HuH-7 (cell line): ENCODE measurements around the gene IGLL1.
A peak's percentile ranks its signal among the peaks of the same experiment; 100 is the strongest.
"Not testable (repeated sequence)": the region's sequence is repeated elsewhere in the genome, so short reads cannot be mapped to it uniquely, and the experiment has no call there.

Experiments
- DNase-seq: peaks from one replicate; pipeline ENCODE4 v3.0.0; 2011; ENCODE audit warnings: low spot score

The IGLL1 gene

DNA sequence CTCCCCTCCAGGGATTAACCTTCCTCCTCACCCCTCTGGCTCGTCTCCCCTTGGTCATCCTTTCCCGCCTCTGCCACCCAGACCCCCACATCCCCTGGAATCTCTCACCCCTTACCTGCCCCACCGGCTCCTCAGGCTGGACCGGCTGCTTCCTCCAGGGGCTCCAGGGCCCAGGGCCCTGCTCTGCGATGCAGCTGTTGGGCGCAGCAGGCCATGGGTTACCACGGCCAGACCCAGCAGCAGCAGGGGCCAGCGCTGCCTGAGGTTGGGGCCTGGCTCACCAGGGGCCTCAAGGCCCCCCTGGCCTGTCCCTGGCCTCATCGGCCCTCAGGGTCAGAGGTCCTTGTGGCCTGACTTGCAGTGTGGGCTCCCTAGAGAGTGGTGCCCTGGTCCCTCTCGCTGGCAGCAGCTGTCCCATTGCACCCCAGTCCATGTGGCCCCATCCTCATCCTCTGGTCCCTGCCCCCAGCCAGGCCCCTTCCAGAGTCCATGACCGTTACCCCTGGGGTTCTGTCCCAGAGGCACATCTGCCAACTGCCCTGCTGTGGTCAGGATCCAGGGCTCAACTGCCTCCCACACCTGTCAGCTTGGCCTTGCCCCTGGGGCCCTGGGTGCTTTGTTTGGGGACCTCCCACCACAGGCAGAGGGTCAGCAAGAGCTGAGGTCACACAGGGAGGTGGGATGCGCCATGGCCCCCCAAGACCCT lies at the start of gene IGLL1:
IGLL1 (minus strand) TSS at position 421 of the 706 bp plus-strand sequence; CDS start at position 321, 100 bp downstream.
- no peak for DNase-seq

GRCh38 chr22:23628056-23628743 lies 48.1 kb upstream of the IGLL1 start:
- not testable (repeated sequence) for DNase-seq

DNA sequence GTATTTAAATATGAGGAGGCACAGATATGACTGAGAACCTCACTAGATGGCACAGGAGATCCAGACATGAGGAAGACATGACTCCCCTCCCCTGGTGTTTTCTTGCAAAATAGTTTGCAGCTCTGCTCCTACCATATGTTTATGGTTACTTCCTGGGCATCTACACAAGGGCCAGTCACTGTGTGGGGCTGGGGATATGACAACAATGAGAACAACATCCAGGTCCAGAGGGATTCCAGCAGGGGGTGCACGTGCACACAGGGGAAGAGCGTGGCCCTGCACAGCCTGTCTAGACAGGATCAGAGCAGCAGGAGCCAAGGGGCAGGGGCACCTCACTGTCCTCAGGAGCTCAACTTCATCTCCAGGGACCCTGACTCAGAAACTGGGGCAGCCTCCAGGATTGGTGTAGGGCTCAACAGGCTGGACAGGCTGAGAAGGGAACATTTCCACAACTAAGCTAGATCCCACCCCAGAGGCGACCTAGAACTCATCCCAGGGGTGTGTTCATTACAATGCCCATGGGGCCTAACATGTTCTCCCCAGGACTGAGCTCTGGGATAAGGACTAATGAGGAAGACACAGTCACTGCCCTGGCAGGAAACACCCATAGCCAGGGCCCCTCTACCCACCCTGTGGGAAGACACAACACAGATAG lies 47.4 kb upstream of the IGLL1 start:
- peak; percentile 31 for DNase-seq

DNA sequence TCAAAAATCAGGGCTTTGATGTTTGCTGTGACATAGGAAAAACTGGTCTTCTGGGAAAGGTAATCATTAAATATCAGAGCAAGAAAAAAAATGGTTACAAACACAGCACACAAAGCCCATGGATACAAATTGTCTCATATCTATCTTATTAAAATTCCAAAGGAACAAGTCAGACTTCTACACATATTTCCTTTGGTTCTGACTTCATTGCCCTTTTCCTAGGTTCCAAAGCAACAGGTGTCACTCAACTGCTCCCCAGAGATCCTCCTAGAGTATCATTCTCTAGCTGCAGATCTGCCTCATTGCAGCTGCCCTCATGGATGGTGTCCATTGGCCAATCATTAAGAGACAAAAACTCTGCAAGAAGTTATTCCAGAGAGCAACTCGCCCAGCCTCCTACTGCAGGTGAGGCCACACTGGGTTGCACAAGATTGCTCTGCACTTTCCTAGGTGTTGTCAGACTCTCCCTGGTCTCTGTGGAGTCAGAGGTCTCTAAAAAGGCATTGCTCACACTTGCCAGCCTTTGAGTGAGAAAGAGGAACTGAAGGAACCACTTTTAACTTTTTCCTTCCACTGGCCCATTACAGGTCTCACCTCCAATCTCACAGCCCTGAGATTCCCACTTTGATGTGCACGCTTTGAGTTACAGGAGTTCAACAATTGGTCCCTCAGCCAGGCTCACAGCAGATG lies 46.3 kb upstream of the IGLL1 start:
- DNase-seq, result no peak

GRCh38 chr22:23622634-23623033 lies 42.5 kb upstream of the IGLL1 start:
- DNase-seq, result no peak

DNA sequence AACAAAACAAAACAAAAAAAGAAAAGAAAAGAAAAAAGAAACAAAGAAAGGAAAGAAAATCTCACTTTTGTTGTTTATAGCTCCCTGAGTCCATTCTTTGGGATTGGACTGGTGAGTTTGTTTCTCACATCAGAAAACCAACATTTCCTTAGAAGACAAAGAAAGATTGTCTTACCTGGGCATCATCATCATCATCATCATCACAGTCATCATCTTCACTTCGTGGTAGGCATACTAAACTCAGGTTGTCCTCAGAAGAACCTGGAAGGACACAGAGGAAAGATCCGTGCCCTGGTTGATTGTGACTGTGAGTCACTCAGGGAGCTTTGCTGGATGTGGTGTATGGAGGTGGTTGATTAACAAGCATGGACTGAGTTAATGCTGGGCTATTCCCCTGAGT lies 41.8 kb upstream of the IGLL1 start:
- not testable (repeated sequence) for DNase-seq

DNA sequence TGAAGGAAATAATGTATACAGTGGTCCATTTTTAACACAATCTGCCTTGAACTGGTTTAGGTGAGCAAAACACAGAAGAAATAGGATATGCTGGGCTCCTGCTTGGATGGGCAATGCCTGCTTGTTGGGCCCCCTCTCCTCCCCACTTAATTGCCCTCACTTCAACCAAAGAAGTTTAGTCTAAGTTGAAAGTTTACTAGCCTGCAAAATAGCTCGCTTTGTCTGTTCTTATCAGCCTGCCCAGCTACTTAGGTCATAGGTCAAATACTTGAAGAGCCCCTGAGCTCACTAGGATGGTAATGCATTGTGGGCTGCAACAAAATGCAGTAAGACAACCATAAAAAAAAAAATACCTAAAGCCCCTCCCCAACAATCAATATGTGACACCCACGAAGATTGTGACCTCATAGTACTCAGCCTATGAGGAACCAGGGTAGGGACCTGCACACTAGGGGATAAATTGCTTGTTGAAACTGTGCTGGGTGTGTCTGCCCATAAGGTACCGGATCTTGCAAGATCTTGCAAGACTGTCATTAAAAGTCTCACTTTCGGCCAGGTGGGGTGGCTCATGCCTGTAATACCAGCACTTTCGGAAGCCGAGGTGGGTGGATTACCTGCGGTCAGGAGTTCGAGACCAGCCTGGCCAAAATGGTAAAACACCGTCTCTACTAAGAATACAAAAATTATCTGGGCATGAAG lies 41.1 kb upstream of the IGLL1 start:
- no peak for DNase-seq

DNA sequence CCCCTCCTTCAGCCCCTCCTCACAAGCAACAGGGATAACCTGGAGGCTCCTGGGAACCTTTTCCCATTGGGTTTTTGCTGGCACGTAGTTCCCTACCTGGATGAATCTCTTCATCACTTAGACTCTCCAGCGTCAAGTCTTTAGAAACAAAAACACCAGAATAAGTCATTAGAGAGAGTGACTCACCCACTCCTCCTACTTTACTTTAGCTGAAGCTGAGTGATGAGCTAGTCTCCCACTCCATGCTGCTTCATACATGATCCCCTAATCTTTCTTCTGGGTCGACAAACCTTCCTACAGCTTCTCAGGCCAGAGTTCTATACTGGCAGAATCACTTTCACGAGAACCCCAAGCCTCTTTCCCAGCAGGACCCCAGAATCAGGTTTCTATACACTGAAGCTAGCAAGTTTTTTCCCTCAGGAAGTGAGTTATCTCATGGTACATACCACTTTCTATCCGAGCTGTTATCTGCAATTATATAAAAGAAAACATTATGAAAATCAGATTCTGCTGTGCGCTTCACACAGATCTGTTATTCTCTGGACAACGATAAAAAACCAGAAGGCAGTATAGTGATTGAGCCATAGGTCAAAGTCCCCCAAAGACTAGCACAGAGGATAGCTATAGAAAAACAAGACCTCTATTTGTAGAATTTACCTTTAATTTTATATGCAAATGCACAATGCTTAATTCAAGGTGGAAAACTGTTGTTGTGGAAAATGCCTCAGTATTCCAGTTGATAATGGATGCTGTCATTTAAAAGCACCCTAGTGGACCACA lies 33.3 kb upstream of the IGLL1 start:
- no peak for DNase-seq

DNA sequence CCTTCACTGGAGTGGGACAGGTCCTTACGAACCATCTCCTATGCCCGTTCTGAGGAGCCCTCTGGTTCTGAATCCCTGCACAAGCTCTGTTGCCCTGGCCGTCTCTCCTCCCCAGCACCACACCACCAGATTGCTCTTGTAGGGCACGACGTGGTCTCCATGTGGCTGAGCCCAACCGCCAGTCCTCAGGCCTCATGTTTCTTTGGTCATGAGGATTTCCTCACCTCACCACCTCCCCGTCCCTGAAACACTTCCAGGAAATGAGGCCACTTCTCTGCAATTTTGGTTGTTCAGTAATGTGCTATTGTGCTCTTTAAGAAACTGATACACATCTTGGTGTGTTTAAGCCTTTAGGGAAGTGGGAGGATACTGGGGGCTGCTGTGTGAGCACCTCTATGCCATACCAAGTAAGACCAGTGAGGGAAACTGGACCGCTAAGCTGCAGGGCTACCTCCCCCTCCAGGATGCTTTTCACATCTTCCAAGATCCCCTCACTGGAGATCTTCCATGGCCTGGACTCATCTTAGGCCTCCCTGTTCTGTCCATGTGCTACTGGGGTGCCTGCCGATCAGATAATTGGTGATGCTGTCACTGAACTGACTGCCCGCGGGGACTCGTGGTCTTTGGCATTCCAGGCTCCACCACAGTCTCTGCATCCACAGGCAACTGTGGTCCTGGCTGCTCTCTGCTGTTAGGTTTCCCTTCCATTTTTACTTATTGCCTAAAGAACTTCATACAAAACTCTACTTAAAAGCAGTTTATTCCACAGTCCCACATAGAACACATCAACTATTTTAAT lies 30.1 kb upstream of the IGLL1 start:
- DNase-seq, result no peak

DNA sequence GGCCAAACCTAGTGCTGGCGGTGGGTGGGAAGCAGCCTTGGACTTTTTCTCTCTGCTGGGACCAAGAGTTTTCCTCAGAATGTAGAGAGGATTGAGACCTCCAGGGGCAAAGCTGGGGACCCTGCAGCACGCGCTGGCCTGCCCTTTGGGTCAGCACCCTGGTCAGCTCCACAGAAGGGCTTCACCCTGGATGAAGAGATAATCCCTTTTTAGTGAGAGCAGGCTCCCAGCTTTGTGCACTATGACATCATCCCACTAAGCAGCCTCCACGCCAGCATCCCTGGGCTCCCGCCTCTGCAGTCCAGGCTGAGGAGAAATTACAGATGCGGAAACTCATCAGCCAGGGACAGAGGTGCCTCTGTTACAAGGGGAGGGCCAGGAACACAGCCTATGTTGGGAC lies 28.5 kb upstream of the IGLL1 start:
- no peak for DNase-seq

DNA sequence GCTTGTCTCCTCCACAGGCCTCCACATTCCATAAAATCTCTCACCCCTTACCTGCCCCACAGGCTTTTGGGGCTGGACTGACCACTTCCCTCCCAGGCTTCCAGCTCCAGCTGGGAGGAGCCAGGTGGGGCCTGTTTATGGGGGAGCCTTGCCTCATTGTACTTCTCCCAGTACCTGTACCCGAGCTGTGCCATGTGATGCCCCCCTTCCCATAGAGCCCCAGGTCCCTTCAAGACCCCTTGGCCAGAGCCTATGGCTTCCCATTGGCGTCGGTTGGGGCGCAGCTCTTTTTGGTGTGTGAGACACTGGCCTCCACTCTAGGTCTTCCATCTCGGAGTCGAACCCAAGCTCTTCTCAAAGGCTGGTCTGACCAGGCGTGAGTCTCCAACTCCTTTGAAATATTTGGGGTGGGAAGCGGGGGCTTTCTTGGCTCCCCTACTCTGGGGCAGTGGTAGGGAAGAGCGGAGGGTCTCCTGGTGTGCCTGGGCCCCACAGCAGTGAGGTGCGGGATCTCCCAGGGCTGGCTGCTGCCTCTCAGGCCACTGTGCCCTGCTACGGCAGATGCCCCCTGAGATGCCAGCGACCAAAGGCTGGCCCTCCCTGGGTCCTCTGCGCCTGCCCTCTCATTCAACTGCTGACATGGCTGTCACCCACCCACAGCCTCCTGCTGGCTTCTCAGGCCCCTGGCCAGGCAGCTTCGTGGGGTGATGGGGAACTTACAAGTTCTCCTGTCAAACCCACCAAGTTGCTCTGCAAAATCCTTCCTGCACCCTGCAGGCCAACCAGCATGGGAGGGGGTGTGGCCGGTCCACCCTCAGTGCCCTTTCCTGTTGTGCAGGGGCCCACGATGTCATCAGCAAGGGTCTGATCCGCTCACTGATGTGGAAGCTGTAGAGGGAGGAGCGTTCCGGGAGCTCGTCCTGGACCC lies 26.4 kb upstream of the IGLL1 start:
- no peak for DNase-seq

GRCh38 chr22:23604939-23605712 lies 25.0 kb upstream of the IGLL1 start:
- DNase-seq, result peak; percentile 70

DNA sequence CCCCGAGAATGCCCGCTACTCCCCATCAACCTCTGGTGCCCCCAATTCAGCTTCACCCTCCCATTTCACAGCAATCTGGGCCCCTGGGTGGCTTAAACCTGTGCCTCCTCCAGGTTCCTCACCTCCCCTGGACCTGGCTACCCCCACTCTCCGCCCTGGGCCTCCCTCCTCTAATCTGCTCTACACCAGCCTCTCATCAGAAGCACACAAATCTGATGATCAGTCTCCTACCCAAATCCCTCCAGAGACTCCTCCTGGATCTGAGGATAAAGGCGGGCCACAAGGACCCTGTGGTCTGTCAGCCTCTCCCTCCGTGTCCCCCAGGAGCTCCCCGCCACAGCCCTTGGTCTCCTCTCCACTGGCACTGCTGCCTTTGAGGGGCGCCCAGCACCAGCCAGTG lies 23.2 kb upstream of the IGLL1 start:
- no peak for DNase-seq

GRCh38 chr22:23598805-23599518 lies 18.9 kb upstream of the IGLL1 start:
- no peak for DNase-seq

- DNase-seq, result not testable (repeated sequence)
These were observed 17.6 kb upstream of the IGLL1 start for GRCh38 chr22:23597576-23598268.

DNA sequence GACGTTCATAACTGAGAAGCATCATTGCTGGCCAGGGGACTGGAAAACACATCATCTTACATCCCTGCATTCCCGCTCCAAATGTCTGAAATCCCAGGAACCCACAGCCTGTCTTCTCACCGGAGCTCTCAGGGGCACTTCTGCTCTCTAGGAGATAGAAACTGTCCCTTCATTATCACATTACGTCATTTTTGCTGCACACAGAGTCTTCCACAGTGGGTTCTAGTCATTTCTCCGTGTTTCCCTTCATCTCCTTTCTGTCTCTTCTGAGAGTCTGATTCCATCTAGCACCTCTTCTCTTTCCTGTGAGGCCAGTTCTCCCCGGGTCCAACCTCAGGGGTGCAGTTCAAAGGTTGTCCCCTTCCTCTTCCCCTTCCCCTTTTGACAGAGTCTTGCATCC lies 15.8 kb upstream of the IGLL1 start:
- not testable (repeated sequence) for DNase-seq

- no peak for DNase-seq
These were observed 11.8 kb upstream of the IGLL1 start for GRCh38 chr22:23591846-23592245.
